Measurements from ENCODE around the gene E2F4. TPM values are rescaled to one million over a fixed set of nuclear protein-coding genes. Genes with fewer than 3 reads are reported as not detected.

The E2F4 gene
- total and polyA plus RNA-seq, 2 of the 13 experiments (the other 11 are each of a cell fraction or from before 2014, with no cell fraction given): 84.8 to 91.2 TPM

DNA sequence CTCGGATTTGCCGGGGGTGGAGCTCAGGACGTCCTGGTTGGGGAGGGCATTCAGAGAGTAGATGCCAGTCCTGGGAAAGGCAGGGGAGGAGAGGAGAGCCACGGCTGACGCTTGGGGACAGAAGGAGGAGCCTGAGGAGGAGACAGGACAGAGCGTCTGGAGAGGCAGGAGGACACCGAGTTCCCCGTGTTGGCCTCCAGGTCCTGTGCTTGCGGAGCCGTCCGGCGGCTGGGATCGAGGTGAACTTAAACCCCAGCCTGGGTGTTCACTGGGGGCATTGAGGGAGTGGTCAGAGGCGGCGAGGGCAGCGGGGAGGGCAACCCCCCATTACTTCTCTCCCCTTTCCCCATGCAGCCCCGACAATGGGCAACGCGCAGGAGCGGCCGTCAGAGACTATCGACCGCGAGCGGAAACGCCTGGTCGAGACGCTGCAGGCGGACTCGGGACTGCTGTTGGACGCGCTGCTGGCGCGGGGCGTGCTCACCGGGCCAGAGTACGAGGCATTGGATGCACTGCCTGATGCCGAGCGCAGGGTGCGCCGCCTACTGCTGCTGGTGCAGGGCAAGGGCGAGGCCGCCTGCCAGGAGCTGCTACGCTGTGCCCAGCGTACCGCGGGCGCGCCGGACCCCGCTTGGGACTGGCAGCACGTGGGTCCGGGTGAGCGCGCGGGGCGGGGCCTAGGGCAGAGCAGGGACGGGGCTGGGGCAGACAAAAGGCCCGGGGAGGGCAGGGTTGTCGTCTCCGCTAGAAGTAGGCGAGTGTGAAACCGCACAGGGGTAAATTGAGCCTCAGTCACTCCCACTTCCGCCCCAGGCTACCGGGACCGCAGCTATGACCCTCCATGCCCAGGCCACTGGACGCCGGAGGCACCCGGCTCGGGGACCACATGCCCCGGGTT lies 17.9 kb upstream of the E2F4 start (continued):
- TF ChIP-seq DPF2 (CRISPR knock-in tag; IDR thresholded peaks at IDR 0.05; ENCODE audit: borderline replicate concordance, low read depth) (0 out of 2 replicates have a peak, but pooled peaks have one; percentile 57), ZNF256 (CRISPR knock-in tag; conservative IDR thresholded peaks at IDR 0.05) (no peak), NFE2L1 (CRISPR knock-in tag; IDR thresholded peaks at IDR 0.05; ENCODE audit: borderline replicate concordance) (peak; percentile 68; the same call in 1 of the 2 replicates), ZFP62 (CRISPR knock-in tag; IDR thresholded peaks at IDR 0.05) (no peak), SALL1 (CRISPR knock-in tag; IDR thresholded peaks at IDR 0.05) (peak; percentile 96), TSC22D2 (CRISPR knock-in tag; IDR thresholded peaks at IDR 0.05; ENCODE audit: borderline replicate concordance) (no peak), ZNF644 (CRISPR knock-in tag; IDR thresholded peaks at IDR 0.05; ENCODE audit: low read depth) (no peak), ZNF232 (CRISPR knock-in tag; IDR thresholded peaks at IDR 0.05; ENCODE audit: borderline replicate concordance) (peak; percentile 79), DMAP1 (CRISPR knock-in tag; IDR thresholded peaks at IDR 0.05) (peak; percentile 70)
- TF ChIP-seq, protein P1, sequence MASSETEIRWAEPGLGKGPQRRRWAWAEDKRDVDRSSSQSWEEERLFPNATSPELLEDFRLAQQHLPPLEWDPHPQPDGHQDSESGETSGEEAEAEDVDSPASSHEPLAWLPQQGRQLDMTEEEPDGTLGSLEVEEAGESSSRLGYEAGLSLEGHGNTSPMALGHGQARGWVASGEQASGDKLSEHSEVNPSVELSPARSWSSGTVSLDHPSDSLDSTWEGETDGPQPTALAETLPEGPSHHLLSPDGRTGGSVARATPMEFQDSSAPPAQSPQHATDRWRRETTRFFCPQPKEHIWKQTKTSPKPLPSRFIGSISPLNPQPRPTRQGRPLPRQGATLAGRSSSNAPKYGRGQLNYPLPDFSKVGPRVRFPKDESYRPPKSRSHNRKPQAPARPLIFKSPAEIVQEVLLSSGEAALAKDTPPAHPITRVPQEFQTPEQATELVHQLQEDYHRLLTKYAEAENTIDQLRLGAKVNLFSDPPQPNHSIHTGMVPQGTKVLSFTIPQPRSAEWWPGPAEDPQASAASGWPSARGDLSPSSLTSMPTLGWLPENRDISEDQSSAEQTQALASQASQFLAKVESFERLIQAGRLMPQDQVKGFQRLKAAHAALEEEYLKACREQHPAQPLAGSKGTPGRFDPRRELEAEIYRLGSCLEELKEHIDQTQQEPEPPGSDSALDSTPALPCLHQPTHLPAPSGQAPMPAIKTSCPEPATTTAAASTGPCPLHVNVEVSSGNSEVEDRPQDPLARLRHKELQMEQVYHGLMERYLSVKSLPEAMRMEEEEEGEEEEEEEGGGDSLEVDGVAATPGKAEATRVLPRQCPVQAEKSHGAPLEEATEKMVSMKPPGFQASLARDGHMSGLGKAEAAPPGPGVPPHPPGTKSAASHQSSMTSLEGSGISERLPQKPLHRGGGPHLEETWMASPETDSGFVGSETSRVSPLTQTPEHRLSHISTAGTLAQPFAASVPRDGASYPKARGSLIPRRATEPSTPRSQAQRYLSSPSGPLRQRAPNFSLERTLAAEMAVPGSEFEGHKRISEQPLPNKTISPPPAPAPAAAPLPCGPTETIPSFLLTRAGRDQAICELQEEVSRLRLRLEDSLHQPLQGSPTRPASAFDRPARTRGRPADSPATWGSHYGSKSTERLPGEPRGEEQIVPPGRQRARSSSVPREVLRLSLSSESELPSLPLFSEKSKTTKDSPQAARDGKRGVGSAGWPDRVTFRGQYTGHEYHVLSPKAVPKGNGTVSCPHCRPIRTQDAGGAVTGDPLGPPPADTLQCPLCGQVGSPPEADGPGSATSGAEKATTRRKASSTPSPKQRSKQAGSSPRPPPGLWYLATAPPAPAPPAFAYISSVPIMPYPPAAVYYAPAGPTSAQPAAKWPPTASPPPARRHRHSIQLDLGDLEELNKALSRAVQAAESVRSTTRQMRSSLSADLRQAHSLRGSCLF (CRISPR knock-in tag; IDR thresholded peaks at IDR 0.05; ENCODE audit: borderline replicate concordance): no peak
- TF ChIP-seq, protein P2, sequence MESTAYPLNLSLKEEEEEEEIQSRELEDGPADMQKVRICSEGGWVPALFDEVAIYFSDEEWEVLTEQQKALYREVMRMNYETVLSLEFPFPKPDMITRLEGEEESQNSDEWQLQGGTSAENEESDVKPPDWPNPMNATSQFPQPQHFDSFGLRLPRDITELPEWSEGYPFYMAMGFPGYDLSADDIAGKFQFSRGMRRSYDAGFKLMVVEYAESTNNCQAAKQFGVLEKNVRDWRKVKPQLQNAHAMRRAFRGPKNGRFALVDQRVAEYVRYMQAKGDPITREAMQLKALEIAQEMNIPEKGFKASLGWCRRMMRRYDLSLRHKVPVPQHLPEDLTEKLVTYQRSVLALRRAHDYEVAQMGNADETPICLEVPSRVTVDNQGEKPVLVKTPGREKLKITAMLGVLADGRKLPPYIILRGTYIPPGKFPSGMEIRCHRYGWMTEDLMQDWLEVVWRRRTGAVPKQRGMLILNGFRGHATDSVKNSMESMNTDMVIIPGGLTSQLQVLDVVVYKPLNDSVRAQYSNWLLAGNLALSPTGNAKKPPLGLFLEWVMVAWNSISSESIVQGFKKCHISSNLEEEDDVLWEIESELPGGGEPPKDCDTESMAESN (CRISPR knock-in tag; conservative IDR thresholded peaks at IDR 0.05): peak; percentile 98
- TF ChIP-seq, protein P3, sequence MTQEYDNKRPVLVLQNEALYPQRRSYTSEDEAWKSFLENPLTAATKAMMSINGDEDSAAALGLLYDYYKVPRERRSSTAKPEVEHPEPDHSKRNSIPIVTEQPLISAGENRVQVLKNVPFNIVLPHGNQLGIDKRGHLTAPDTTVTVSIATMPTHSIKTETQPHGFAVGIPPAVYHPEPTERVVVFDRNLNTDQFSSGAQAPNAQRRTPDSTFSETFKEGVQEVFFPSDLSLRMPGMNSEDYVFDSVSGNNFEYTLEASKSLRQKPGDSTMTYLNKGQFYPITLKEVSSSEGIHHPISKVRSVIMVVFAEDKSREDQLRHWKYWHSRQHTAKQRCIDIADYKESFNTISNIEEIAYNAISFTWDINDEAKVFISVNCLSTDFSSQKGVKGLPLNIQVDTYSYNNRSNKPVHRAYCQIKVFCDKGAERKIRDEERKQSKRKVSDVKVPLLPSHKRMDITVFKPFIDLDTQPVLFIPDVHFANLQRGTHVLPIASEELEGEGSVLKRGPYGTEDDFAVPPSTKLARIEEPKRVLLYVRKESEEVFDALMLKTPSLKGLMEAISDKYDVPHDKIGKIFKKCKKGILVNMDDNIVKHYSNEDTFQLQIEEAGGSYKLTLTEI (CRISPR knock-in tag; conservative IDR thresholded peaks at IDR 0.05): no peak
- TF ChIP-seq, protein P4, sequence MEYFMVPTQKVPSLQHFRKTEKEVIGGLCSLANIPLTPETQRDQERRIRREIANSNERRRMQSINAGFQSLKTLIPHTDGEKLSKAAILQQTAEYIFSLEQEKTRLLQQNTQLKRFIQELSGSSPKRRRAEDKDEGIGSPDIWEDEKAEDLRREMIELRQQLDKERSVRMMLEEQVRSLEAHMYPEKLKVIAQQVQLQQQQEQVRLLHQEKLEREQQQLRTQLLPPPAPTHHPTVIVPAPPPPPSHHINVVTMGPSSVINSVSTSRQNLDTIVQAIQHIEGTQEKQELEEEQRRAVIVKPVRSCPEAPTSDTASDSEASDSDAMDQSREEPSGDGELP (IDR thresholded peaks at IDR 0.05; ENCODE audit: borderline replicate concordance, low read depth): peak; percentile 83; the same call in 1 of the 2 replicates
- TF ChIP-seq, protein P5, sequence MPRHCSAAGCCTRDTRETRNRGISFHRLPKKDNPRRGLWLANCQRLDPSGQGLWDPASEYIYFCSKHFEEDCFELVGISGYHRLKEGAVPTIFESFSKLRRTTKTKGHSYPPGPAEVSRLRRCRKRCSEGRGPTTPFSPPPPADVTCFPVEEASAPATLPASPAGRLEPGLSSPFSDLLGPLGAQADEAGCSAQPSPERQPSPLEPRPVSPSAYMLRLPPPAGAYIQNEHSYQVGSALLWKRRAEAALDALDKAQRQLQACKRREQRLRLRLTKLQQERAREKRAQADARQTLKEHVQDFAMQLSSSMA (CRISPR knock-in tag; IDR thresholded peaks at IDR 0.05): 0 out of 2 replicates have a peak, but pooled peaks have one; percentile 80
- TF ChIP-seq, protein P6, sequence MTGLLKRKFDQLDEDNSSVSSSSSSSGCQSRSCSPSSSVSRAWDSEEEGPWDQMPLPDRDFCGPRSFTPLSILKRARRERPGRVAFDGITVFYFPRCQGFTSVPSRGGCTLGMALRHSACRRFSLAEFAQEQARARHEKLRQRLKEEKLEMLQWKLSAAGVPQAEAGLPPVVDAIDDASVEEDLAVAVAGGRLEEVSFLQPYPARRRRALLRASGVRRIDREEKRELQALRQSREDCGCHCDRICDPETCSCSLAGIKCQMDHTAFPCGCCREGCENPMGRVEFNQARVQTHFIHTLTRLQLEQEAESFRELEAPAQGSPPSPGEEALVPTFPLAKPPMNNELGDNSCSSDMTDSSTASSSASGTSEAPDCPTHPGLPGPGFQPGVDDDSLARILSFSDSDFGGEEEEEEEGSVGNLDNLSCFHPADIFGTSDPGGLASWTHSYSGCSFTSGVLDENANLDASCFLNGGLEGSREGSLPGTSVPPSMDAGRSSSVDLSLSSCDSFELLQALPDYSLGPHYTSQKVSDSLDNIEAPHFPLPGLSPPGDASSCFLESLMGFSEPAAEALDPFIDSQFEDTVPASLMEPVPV (CRISPR knock-in tag; IDR thresholded peaks at IDR 0.05): peak; percentile 88; the same call in 1 of the 2 replicates
